ENCODE data around the gene CD226.
A peak's percentile ranks its signal among the peaks of the same experiment; 100 is the strongest.

DNA sequence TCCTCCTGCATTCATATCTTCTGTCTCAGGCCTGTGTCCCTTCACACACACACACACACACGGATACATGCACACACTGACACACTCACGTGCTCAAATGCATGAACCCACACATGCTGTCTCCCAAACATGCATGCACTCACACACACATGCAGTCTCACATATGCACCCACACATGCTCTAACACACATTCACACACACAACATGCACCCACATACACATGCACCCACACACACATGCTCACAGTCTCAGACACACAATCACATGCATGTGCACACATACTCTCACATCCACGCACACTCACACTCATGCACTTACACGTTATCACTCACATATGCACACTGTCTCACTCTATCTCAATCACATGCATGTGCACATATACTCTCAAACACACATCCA lies 1.9 kb upstream of the CD226 start:
- peak; percentile 45; the same call in 1 of the 2 replicates for TF ChIP-seq POLR2AphosphoS5 (IDR thresholded peaks at IDR 0.05; ENCODE audit: low read depth, low read length)
- TF ChIP-seq POLR2A (IDR thresholded peaks at IDR 0.05; ENCODE audit: low read depth, low read length), result no peak
- no peak for TF ChIP-seq TAF1 (IDR thresholded peaks at IDR 0.05; ENCODE audit: borderline replicate concordance, low read depth, low read length)
